ENCODE data around the gene TNPO3.
"Not testable (repeated sequence)": the region's sequence is repeated elsewhere in the genome, so short reads cannot be mapped to it uniquely, and the experiment has no call there.

Gene TNPO3

DNA sequence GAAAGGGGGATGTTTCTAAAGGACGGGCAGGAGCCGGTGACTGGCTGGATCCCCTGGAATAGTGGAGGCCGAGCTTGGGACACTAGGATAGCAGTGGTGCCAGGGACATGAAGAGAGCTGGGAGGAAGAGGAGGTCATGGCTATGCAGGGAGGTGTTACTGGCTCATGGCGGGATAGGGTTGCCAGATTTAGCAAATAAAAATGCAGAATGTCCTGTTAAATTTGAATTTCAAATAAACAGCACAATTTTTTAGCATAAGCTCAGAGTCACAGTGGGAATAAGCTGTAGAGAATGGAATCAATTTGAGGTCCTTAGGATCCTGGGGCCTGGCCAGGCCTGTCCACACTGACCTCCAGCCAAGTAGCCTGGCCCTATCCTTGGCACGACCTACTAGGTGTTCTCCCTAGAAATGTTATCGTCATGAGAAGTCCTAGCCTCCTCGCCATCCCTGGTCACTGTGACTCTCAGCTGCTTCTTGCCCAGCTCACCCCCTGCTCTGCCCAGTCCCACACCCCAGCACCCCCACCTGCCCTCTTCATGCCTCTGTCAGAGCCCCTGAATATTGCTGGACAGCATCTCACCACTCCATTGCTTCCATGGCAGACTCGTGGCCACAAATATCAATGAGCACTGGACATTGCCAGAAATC is 136.8 kb downstream of the TNPO3 start:
- DNase-seq, result no peak

DNA sequence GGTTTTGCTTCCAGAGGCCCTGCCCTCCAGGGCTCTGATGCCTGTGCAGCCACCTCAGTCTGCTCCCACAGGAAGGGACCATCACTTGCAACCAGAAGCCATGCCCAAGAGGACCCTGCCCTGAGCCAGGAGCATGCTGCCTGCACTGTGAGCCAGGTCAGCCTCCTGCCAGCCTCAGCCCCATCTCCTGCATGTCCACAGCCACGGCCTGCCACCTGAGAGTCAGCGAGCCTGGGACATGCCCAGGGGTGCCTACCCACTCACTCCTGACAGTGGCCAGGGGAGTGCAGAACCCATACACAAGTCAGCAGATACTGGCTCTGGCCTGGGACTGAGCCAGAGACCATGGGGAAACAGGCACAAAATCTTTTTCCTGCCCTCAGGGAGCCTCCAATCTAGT is 137.8 kb downstream of the TNPO3 start:
- DNase-seq, result no peak

GRCh38 chr7:128916643-128916915 is 138.3 kb downstream of the TNPO3 start:
- DNase-seq, result no peak

DNA sequence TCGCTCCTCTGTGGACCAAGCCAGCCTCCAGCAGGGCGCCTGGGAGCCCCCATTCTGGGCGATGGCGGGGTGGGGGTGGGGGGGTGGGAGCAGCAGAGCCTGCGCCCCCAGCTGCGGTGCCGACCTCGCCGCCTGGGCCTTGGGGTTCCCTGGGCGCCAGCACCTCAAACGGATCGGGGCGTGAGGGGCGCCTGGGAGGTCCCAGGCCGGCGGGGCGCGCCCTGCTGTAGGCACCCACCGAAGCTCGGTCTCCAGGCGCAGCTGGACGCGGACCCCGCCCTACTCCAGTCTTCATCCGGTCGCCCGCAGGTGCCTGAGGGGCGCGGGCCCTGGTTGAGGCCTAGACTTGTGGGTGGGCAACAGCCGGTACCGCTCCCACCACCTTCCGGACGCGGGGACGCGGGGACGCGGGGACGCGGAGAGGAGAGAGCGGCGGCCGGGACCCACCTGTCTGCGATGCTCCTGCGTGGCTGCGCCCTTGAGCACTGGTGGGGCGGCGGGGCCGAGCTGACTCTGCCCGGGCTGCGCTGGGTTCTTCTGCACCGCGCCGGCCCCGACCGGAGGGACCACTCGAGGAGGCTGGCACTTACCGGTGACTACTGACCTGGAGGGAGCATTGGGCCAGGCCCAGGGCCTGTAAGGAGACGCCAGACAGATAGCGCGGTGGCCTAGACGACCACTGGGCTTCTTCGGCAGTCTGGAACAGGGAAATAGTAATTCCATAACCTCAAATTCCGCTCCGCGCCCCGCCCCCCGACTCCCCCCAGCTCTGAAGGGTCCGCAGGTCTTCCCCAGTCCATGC is 138.9 kb downstream of the TNPO3 start:
- no peak for DNase-seq

DNA sequence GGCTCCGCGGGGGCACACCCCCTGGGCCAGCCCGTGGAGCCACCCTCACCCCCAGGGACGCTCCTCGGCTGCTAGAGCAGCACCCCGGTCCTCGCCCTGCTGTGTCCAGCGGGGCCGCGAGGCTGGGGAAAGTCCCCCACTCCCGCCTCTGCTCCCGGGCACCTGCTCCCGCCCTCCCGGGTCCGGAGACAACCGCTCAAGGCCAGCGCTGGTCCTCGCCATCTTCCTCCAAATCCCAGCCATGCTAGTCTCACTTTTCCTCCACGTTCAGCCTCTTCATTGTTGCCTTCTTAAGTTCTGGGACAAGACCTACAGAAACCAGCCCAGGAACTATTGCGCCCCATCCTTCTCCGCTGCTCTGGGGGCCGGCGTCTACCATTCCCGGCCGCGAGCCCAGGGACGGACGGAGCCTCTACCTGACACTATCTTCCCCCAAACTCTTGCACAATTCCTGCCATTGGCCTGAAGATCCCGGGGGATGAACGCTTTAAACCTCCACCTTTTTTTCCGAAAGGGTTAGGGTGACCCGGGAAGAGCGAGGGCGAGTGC is 139.6 kb downstream of the TNPO3 start:
- DNase-seq, result no peak

DNA sequence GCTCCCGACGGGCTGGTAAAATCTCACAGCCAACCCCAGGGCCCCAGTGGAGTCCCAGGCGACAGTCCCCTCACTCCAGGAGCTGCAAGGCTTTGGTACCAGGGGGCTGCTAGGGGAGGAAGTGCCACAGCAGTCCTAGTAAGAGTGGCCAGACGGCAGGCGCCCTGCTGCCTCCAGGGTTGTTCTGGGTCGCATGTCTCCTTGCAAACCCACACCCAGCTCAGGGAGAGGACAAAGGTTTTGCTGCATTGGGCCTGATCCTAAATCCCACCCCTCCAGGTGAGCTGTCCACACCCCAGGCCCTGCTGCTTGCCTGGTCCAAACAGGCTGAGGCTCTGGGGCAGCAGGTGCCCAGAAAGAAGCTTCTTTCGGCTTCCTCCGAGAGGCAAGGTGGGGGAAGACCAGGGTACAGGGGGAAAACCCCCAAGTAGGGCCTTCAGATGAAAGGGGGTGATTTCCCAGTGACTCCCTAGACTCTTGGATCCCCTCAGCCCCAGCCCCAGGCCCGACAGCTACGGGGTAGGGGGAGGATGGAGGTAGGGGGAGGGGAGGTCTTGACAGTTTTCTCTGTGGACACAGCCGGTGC is 140.3 kb downstream of the TNPO3 start:
- no peak for DNase-seq

GRCh38 chr7:128913870-128914565 is 140.9 kb downstream of the TNPO3 start:
- no peak for DNase-seq

DNA sequence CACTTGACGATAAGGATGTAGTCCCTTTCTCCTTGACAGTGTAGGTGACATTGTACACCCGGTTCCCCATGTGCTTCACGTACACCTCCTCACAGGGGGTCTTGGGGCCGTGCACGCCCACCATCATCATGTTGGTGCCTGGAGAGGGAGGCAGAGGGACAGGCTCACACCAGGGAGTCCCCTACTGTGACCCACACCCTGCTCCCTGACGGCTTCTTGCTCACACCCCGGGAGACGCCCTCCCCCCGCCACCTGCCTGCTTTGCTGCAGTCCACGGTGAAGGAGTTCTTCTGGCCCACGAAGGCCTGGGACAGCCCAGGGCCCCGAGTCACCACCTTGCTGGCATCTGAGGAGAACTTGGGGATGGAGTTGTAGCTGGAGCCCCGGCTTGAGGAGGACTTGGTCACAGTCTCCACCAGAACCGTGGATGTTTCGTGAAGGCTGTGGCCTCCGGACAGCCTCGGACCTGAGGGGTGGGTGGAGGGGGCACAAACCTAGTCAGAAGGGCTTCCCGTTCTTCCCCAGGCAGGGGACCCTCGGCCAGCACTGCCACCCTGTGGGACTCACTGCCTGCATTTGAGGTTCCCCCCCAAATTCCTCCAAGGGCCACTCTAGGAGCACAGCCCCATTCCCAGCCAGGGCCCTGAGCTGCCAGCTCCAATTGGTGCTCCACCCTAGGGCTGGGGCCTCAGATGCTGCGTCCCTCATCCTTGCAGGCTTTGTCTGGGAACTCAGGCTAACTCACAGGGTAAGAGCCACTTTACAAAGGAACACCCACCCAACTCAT is 142.0 kb downstream of the TNPO3 start:
- DNase-seq, result not testable (repeated sequence)

DNA sequence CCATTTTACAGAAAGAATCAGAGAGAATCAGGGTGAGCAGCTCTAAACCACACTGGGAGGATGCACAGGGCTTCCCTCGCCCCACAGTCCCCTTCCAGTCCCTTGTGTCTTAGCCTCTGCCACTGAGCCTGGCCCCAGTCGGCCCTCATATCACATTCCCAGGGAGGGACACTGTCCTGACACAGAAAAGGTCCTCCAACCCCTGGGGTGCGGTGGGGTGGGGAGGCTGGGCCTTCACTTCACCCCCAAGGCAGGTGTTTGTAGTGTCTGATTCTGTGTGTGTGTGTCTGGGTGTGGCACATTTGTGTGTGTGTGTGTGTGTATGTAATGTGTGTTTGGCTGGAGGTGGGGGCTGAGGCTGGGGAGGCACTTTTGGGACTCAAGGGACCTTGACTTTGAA is 142.6 kb downstream of the TNPO3 start:
- no peak for DNase-seq

- DNase-seq, result no peak
Observed at GRCh38 chr7:128911423-128912031, 143.4 kb downstream of the TNPO3 start.

GRCh38 chr7:128910569-128910945 is 144.4 kb downstream of the TNPO3 start, which contains the start of gene KCP:
Gene KCP (minus strand): TSS chr7:128910709. CDS start chr7:128910676, 33 bp downstream.
- no peak for DNase-seq

DNA sequence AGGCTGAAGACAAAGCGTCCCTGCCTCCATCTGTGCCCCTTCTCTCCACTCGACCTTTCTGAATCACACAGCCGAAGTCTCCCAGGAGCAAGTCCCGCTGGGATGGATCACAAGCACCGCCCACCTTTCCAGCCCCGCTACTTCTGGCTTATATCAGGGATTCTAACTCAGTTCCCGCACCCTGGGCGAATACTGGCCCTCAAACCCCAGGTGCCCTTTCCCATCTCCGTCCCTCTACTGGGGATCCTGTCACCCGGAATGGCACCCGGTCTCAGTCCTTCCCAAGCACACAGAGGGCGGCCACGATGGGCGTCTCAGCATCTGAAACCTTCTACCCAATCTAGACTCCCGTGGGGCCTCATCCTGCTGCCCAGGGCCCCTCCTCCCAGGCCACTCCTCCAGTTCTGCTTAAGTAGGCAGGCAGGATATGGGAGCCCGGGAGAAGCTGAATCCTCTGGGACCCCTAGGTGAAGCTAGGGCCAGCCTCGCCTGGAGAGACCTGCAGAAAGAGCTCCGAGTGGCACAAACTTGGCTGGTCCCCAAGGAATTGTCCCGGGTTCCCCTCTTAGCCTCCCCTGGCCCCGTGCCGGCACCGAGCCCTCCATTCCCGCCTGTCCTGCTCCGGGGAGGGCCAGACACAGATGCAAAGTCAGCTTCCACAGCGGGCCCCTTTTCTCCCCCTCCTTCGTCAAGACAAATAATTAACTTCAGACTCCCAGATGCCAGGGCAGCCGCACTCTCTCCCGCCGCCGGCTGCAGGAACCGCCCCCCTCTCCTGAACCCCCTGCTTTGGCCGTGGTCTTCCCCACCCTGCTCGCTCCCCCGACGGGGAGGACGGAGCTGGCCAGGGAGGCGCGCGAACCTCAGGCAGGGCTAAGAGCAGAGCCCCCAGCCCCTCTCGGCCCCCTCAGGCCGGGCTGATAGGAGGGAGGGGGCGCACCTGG is 145.0 kb downstream of the TNPO3 start:
- DNase-seq, result no peak

DNA sequence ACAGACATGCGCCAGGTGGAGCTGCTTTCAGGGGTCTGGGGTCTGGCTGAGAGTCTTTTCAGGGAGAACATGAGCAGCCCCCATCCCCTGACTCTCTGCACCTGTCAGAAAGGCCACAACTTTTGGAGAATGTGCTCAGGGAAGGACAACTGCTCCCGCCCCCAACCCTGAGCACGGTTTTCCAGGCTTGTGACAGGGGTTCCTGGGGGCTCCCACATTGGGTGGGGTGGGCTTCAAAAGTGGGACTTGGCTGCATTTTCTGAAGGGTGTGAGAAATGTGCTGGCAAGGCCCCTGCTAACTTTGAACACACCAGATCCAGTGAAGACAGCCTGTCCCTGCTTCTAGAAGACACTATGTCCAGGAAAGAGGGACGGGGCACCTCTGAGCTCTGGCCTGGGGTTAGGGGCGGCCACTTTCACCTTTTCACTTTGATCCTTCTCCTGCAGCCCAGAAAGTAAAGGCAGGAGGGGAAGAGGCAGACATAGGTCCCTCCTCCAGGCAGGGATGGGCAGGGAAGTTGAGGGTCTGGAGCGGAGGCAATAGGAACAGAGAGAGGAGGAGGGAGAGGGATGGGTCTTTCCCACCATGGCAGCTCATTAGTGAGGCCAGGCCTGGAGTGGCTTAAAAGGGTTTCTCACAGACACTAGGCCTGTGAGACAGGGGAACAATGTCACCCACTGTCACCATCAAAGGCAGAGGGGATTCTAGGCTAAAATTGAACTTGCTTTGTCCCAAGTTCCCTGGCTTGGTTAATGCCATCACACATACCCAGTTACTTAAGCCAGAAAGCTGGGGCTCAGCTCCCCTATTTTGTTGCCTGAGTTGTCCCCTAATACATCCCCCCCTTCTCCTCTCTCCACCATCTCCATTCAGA is 145.9 kb downstream of the TNPO3 start:
- no peak for DNase-seq

DNA sequence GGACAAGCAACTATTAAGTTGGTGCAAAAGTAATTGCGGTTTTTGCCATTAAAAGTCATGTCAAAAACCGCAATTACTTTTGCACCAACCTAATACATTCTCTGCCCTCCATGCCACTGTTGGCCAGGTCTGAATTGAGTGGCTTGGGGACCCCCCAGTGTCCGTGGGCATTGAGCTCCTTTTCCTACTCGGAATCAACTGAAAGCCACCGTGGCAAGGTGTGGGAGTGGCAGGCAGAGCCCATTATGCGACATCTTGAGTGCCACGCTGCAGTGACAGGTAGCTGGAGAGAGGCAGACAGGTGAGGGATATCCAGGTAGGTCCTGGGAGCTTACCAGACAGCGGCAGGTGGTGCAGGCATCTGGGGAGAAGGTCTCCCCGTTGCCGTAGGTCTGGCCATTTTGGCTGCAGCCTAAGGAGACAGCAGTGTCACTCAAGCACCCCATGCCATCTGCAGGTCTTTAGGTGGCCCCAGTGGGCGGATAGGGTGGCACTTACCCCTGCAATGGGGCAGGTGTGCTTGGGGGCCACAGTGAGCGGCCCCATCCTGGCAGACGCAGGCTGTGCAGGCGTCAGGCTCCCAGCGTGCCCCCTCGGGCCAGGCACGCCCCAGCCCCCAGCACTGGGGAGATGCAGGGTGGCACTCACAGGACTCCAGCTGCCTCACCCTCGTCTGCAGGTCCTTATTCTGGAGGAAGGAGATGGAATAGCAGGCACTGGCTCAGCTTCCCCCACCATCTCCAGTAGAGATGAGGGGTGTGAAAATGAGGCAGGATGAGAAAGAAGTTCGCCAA is 147.9 kb downstream of the TNPO3 start:
- no peak for DNase-seq

DNA sequence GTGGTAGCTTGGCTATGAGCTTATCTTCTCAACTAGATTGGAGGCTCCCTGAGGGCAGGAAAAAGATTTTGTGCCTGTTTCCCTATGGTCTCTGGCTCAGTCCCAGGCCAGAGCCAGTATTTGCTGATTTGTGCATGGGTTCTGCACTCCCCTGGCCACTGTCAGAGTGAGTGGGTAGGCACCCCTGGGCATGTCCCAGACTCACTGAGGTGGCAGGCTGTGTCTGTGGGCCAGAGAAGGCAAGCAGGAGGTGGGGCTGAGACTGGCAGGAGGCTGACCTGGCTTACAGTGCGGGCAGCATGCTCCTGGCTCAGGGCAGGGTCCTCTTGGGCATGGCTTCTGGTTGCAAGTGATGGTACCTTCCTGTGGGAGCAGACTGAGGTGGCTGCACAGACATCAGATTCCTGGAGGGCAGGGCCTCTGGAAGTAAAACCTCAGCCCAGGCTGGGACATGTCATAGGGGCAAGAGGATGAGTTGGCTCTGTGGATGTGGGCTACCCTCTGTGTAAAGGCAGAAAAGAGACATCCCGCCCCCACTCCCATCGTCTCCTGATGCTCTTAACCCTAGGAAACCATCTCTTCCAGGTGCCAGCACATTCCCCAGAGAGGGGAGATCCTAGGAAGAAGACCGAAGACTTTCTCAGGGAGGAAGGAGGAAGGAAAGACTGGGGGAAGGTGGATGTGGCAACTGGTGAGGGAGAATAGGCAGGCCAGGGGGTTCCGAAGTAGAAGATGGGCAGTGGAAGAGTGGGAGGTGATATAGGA is 148.7 kb downstream of the TNPO3 start:
- no peak for DNase-seq

- peak; percentile 68 for DNase-seq
Observed at GRCh38 chr7:128904381-128905197, 150.3 kb downstream of the TNPO3 start.

Data from activated CD4-positive, alpha-beta T cell treated with anti-CD3 and anti-CD28 coated beads, Interleukin-2, amount 50 U/mL, for 16 hours (primary cell).